ENCODE measurements around the gene ECPAS.

GRCh38 chr9:111450124-111450523, 34.1 kb downstream of the ECPAS start:
- TF ChIP-seq CTCF (IDR thresholded peaks at IDR 0.05; ENCODE audit: poor library complexity, severe bottlenecking) (no peak), TAF1 (IDR thresholded peaks at IDR 0.05; ENCODE audit: low read depth) (no peak), EP300 (conservative IDR thresholded peaks at IDR 0.05; ENCODE audit: poor library complexity, severe bottlenecking) (no peak), EZH2 (IDR thresholded peaks at IDR 0.05; ENCODE audit: borderline replicate concordance, insufficient read depth, low read length, poor library complexity, severe bottlenecking) (no peak), POLR2AphosphoS5 (IDR thresholded peaks at IDR 0.05) (no peak), REST (IDR thresholded peaks at IDR 0.05; ENCODE audit: borderline replicate concordance) (no peak), MXI1 (conservative IDR thresholded peaks at IDR 0.05; ENCODE audit: poor library complexity, severe bottlenecking) (no peak)
